ENCODE results near the gene CLCN7. TPM values are rescaled to one million over a fixed set of nuclear protein-coding genes. Genes with fewer than 3 reads are reported as not detected.
A peak's percentile ranks its signal among the peaks of the same experiment; 100 is the strongest.

The CLCN7 gene
- total RNA-seq (100 to 1,000 TPM; 105 to 111 TPM), polyA plus RNA-seq (10 to 100 TPM; 18.1 to 29.6 TPM)

- CTCF ChIA-PET (ENCODE audit: partially characterized antibody), result interaction anchor here (0.9 kb wide), 1 partner anchor 54 kb away, joined by 3 read pairs; the partner anchor contains the start of gene UQCC4
- Mint-ChIP-seq H3K36me3 (peaks cover 0 to 3% of the 10 kb centered on the region in 2 donors), H3K4me3 (peak within 1 kb of the TSS; percentile 80 to 91 (median 84)), H3K27ac (peak within 1 kb of the TSS; percentile 85 to 93 (median 91)), H3K4me1 (peaks cover 8 to 46% (median 30%) of the 10 kb centered on the region in 4 donors), H3K9me3 (no peaks in the 10 kb centered on the region), H3K27me3 (peaks cover 0 to 3% of the 10 kb centered on the region in 2 donors)
- peak; percentile 83 to 87 (median 85) for DNase-seq
- peaks cover 25% of the 10 kb centered on the region for H3K4me1 ChIP-seq (ENCODE audit: insufficient read depth, low read length)
- POLR2A ChIA-PET (ENCODE audit: partially characterized antibody), result interaction anchor here (0.6 to 1.7 kb wide), 4 partner anchors 18 to 275 kb away, joined by 3 to 7 read pairs (median 4); partner anchors contain the start of genes JPT2, TELO2 and TMEM204
- peak within 1 kb of the TSS; percentile 49 to 74 for H3K4me3 ChIP-seq (ENCODE audit: low read length in 2 of 2)
- intact Hi-C loops (cut with micrococcal nuclease), result loop anchor here (1.0 to 2.0 kb wide), 5 partner anchors 18 to 203 kb away; partner anchors contain the start of genes CRAMP1, IFT140, JPT2 and TELO2
- H3K36me3 ChIP-seq (ENCODE audit: insufficient read depth, low read length), result no peaks in the 10 kb centered on the region
- peak within 1 kb of the TSS; percentile 91 for H3K27ac ChIP-seq (ENCODE audit: low read depth, low read length)
- no peaks in the 10 kb centered on the region for H3K9me3 ChIP-seq (ENCODE audit: control insufficient read depth in 1 of 2, low read length in 2 of 2)
- no peaks in the 10 kb centered on the region for H3K27me3 ChIP-seq (ENCODE audit: insufficient read depth, low read length)
Observed at GRCh38 chr16:1474796-1475551, at the start of gene CLCN7. Gene CLCN7, minus strand, starts transcription at chr16:1475028. Its CDS starts 54 bp downstream, at chr16:1474974.

DNA sequence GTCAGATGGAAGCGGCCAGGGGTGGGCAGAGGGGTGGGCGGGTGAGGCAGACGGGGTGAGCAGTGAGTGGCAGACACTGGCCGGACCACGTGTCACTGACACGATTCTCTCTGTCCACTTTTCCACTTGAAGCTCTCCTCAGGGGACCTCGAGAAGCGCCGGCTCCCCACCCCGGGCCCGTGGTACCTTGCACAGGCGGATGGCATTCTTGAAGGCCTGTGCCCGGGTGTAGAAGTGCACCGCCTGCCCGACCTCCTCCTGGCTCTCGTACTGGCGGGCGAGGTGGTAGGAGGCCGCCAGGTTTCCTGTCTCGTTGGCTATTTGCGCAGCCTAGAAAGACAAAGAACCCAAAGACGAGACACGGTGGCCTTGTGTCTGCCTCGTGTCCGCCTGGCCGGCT lies 49.5 kb upstream of the CLCN7 start:
- ChIA-PET CTCF (ENCODE audit: partially characterized antibody) (interaction anchor here (0.6 kb wide), 1 partner anchor 124 kb away, joined by 7 read pairs; no protein-coding TSS in a partner anchor), POLR2A (ENCODE audit: partially characterized antibody) (interaction anchor here (1.0 to 1.3 kb wide), 3 partner anchors 9 to 19 kb away, joined by 3 to 5 read pairs (median 4); partner anchors contain the start of gene TMEM204)
- DNase-seq, result no peak
- intact Hi-C loops (cut with micrococcal nuclease), result no loop called here
- Mint-ChIP-seq H3K4me3 (peak overlapping the region in 1 of 8 donors; percentile 20), H3K36me3 (no peaks in the 10 kb centered on the region), H3K27ac (no peak overlapping the region), H3K9me3 (no peaks in the 10 kb centered on the region), H3K27me3 (no peaks in the 10 kb centered on the region), H3K4me1 (peaks cover 10 to 33% (median 21%) of the 10 kb centered on the region in 4 donors)
- Histone ChIP-seq H3K27ac (ENCODE audit: low read depth, low read length) (no peak overlapping the region), H3K27me3 (ENCODE audit: insufficient read depth, low read length) (no peaks in the 10 kb centered on the region), H3K9me3 (ENCODE audit: control insufficient read depth in 1 of 2, low read length in 2 of 2) (no peaks in the 10 kb centered on the region), H3K4me1 (ENCODE audit: insufficient read depth, low read length) (peaks cover 35% of the 10 kb centered on the region), H3K36me3 (ENCODE audit: insufficient read depth, low read length) (no peaks in the 10 kb centered on the region), H3K4me3 (ENCODE audit: low read length in 2 of 2) (no peak overlapping the region)

- Mint-ChIP-seq H3K27me3 (no peaks in the 10 kb centered on the region), H3K36me3 (no peaks in the 10 kb centered on the region), H3K9me3 (no peaks in the 10 kb centered on the region), H3K4me3 (peak overlapping the region in 1 of 8 donors; percentile 20), H3K4me1 (peaks cover 9 to 28% (median 20%) of the 10 kb centered on the region in 4 donors), H3K27ac (no peak overlapping the region)
- Histone ChIP-seq H3K27ac (ENCODE audit: low read depth, low read length) (no peak overlapping the region), H3K36me3 (ENCODE audit: insufficient read depth, low read length) (no peaks in the 10 kb centered on the region), H3K4me3 (ENCODE audit: low read length in 2 of 2) (no peak overlapping the region), H3K4me1 (ENCODE audit: insufficient read depth, low read length) (peaks cover 35% of the 10 kb centered on the region), H3K27me3 (ENCODE audit: insufficient read depth, low read length) (no peaks in the 10 kb centered on the region), H3K9me3 (ENCODE audit: control insufficient read depth in 1 of 2, low read length in 2 of 2) (no peaks in the 10 kb centered on the region)
- ChIA-PET POLR2A (ENCODE audit: partially characterized antibody) (interaction anchor here (0.5 to 1.3 kb wide), 3 partner anchors 10 to 94 kb away, joined by 3 to 5 read pairs (median 4); partner anchors contain the start of gene TMEM204), CTCF (ENCODE audit: partially characterized antibody) (interaction anchor here (0.6 kb wide), 1 partner anchor 124 kb away, joined by 7 read pairs; no protein-coding TSS in a partner anchor)
- DNase-seq, result no peak
- intact Hi-C loops (cut with micrococcal nuclease), result no loop called here
Observed at GRCh38 chr16:1523581-1524245, 48.9 kb upstream of the CLCN7 start.

GRCh38 chr16:1520461-1520860 lies 45.6 kb upstream of the CLCN7 start:
- Histone ChIP-seq H3K36me3 (ENCODE audit: insufficient read depth, low read length) (no peaks in the 10 kb centered on the region), H3K27ac (ENCODE audit: low read depth, low read length) (no peak overlapping the region), H3K4me1 (ENCODE audit: insufficient read depth, low read length) (peaks cover 4% of the 10 kb centered on the region), H3K27me3 (ENCODE audit: insufficient read depth, low read length) (no peaks in the 10 kb centered on the region), H3K4me3 (ENCODE audit: low read length in 2 of 2) (no peak overlapping the region), H3K9me3 (ENCODE audit: control insufficient read depth in 1 of 2, low read length in 2 of 2) (no peaks in the 10 kb centered on the region)
- ChIA-PET CTCF (ENCODE audit: partially characterized antibody) (no interaction called here), POLR2A (ENCODE audit: partially characterized antibody) (no interaction called here)
- no peak for DNase-seq
- intact Hi-C loops (cut with micrococcal nuclease), result no loop called here
- no peaks in the 10 kb centered on the region for H3K27me3 Mint-ChIP-seq
- no peak overlapping the region for H3K27ac Mint-ChIP-seq
- H3K4me3 Mint-ChIP-seq, result no peak overlapping the region
- no peaks in the 10 kb centered on the region for H3K36me3 Mint-ChIP-seq
- no peaks in the 10 kb centered on the region for H3K9me3 Mint-ChIP-seq
- H3K4me1 Mint-ChIP-seq, result peaks cover 0 to 4% (median under 1%) of the 10 kb centered on the region in 4 donors

GRCh38 chr16:1519831-1520230 lies 45.0 kb upstream of the CLCN7 start:
- Histone ChIP-seq H3K4me3 (ENCODE audit: low read length in 2 of 2) (no peak overlapping the region), H3K27me3 (ENCODE audit: insufficient read depth, low read length) (no peaks in the 10 kb centered on the region), H3K9me3 (ENCODE audit: control insufficient read depth in 1 of 2, low read length in 2 of 2) (no peaks in the 10 kb centered on the region), H3K4me1 (ENCODE audit: insufficient read depth, low read length) (no peaks in the 10 kb centered on the region), H3K36me3 (ENCODE audit: insufficient read depth, low read length) (no peaks in the 10 kb centered on the region), H3K27ac (ENCODE audit: low read depth, low read length) (no peak overlapping the region)
- no peaks in the 10 kb centered on the region for H3K36me3 Mint-ChIP-seq
- H3K27me3 Mint-ChIP-seq, result no peaks in the 10 kb centered on the region
- no peaks in the 10 kb centered on the region for H3K4me1 Mint-ChIP-seq
- POLR2A ChIA-PET (ENCODE audit: partially characterized antibody), result no interaction called here
- intact Hi-C loops (cut with micrococcal nuclease), result no loop called here
- DNase-seq, result no peak
- CTCF ChIA-PET (ENCODE audit: partially characterized antibody), result no interaction called here
- no peak overlapping the region for H3K4me3 Mint-ChIP-seq
- H3K9me3 Mint-ChIP-seq, result peaks cover 0 to 2% (median 0%) of the 10 kb centered on the region in 8 donors
- H3K27ac Mint-ChIP-seq, result no peak overlapping the region

- no peaks in the 10 kb centered on the region for H3K27me3 ChIP-seq (ENCODE audit: insufficient read depth, low read length)
- Mint-ChIP-seq H3K27ac (peak overlapping the region in 3 of 7 donors; percentile 17 to 72 (median 36)), H3K36me3 (no peaks in the 10 kb centered on the region), H3K9me3 (peaks cover 0 to 5% (median 0%) of the 10 kb centered on the region in 8 donors), H3K27me3 (no peaks in the 10 kb centered on the region), H3K4me3 (no peak overlapping the region), H3K4me1 (no peaks in the 10 kb centered on the region)
- no peak overlapping the region for H3K27ac ChIP-seq (ENCODE audit: low read depth, low read length)
- POLR2A ChIA-PET (ENCODE audit: partially characterized antibody), result no interaction called here
- no peaks in the 10 kb centered on the region for H3K9me3 ChIP-seq (ENCODE audit: control insufficient read depth in 1 of 2, low read length in 2 of 2)
- H3K4me1 ChIP-seq (ENCODE audit: insufficient read depth, low read length), result no peaks in the 10 kb centered on the region
- no peak for DNase-seq
- no peak overlapping the region for H3K4me3 ChIP-seq (ENCODE audit: low read length in 2 of 2)
- CTCF ChIA-PET (ENCODE audit: partially characterized antibody), result no interaction called here
- intact Hi-C loops (cut with micrococcal nuclease), result no loop called here
- no peaks in the 10 kb centered on the region for H3K36me3 ChIP-seq (ENCODE audit: insufficient read depth, low read length)
Observed at GRCh38 chr16:1518626-1519135, 43.9 kb upstream of the CLCN7 start.

DNA sequence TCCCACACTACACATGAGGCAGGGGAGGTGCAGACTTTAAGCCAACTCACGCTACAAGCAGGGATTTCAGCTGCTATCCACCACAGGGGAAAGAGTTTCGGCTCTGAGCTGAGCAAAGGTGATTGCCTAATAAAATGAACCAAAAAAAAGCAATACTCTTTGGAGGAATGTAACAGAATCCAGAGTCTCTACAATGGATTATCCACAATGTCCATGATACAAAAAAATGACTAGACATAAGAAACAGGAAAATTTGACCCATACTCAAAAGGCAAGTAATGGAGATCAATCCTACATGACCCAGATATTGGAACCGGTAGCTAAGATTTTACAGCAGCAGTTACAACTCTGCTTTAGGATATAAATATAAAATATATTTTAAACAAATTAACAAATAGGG lies 39.7 kb upstream of the CLCN7 start:
- Mint-ChIP-seq H3K27me3 (no peaks in the 10 kb centered on the region), H3K36me3 (peaks cover 4 to 6% of the 10 kb centered on the region in 2 donors), H3K4me3 (no peak overlapping the region), H3K27ac (no peak overlapping the region), H3K4me1 (no peaks in the 10 kb centered on the region), H3K9me3 (peaks cover 0 to 5% (median 3%) of the 10 kb centered on the region in 8 donors)
- Histone ChIP-seq H3K27ac (ENCODE audit: low read depth, low read length) (no peak overlapping the region), H3K4me3 (ENCODE audit: low read length in 2 of 2) (no peak overlapping the region), H3K4me1 (ENCODE audit: insufficient read depth, low read length) (no peaks in the 10 kb centered on the region), H3K27me3 (ENCODE audit: insufficient read depth, low read length) (no peaks in the 10 kb centered on the region), H3K36me3 (ENCODE audit: insufficient read depth, low read length) (no peaks in the 10 kb centered on the region), H3K9me3 (ENCODE audit: control insufficient read depth in 1 of 2, low read length in 2 of 2) (no peaks in the 10 kb centered on the region)
- no peak for DNase-seq
- POLR2A ChIA-PET (ENCODE audit: partially characterized antibody), result interaction anchor here (0.8 to 1.2 kb wide), 2 partner anchors 19 to 30 kb away, joined by 3 read pairs; partner anchors contain the start of gene TMEM204
- intact Hi-C loops (cut with micrococcal nuclease), result no loop called here
- CTCF ChIA-PET (ENCODE audit: partially characterized antibody), result interaction anchor here (0.7 to 1.1 kb wide), 2 partner anchors 24 to 32 kb away, joined by 3 read pairs; no protein-coding TSS in a partner anchor
